Panc1 (cell line): ENCODE measurements around the gene APOBEC3G. TPM values are rescaled to one million over a fixed set of nuclear protein-coding genes. Genes with fewer than 3 reads are reported as not detected.

Source experiments
- ATAC-seq: fragments of 200-7000 bp; cut with Tn5 transposase; 2 replicates; pipeline ENCODE4 v1.9.1; 2020; ENCODE audit warnings: mild to moderate bottlenecking, moderate library complexity
- BruUV-seq: library from RNA; stranded (reverse); fragments of 400-500 nt; replicated peaks from 2 replicates; lab custom pipeline; 2021; lab: Mats Ljungman, UMichigan
- CTCF ChIA-PET: fragments of 300-600 bp; sonication (Branson Sonifier 250); formaldehyde crosslinking; loops from one replicate; lab custom pipeline; 2022; ENCODE audit warnings: antibody characterized with exemption; lab: Charles Lee
- POLR2A ChIA-PET: fragments of 300-600 bp; sonication (Branson Sonifier 250); formaldehyde crosslinking; loops from one replicate; lab custom pipeline; 2022; ENCODE audit warnings: antibody characterized with exemption; lab: Charles Lee
- DNase-seq: peaks from one replicate; pipeline ENCODE4 v3.0.0-alpha.2; 2010; ENCODE audit warnings: low read depth, low spot score
- H3K27ac ChIP-seq: 2 replicates; pipeline ENCODE4 v1.5.1; 2011; ENCODE audit warnings: mild to moderate bottlenecking, low read length, inconsistent platforms
- H3K27me3 ChIP-seq: fragments of 200-500 bp; sonication (Bioruptor generic); 2 replicates; pipeline ENCODE4 v1.6.0; 2014; ENCODE audit warnings: low read length, inconsistent platforms; ENCODE audit not compliant: control insufficient read depth, insufficient read depth
- H3K36me3 ChIP-seq: fragments of 200-500 bp; sonication (Bioruptor generic); 2 replicates; pipeline ENCODE4 v1.5.1; 2014; ENCODE audit warnings: inconsistent platforms, mild to moderate bottlenecking, low read length, moderate library complexity; ENCODE audit not compliant: control insufficient read depth, insufficient read depth
- H3K4me1 ChIP-seq: 2 replicates; pipeline ENCODE4 v1.5.1; 2011; ENCODE audit warnings: inconsistent platforms, mild to moderate bottlenecking, low read length, moderate library complexity; ENCODE audit not compliant: control insufficient read depth, insufficient read depth
- H3K4me3 ChIP-seq, 2 experiments: 2 replicates each; pipeline ENCODE4 v1.5.1; 2011 to 2012; ENCODE audit warnings: low read depth in 2 of 2, low read length in 2 of 2, mild to moderate bottlenecking in 2 of 2, inconsistent platforms in 1 of 2, moderate library complexity in 1 of 2
- H3K9me3 ChIP-seq: fragments of 200-500 bp; sonication (Bioruptor generic); 2 replicates; pipeline ENCODE4 v1.5.1; 2014; ENCODE audit warnings: low read depth, mild to moderate bottlenecking, inconsistent platforms, low read length, moderate library complexity; ENCODE audit not compliant: control insufficient read depth, insufficient read depth
- POLR2AphosphoS5 ChIP-seq: IDR thresholded peaks from 2 replicates; pipeline ENCODE4 v1.6.1; 2012; ENCODE audit warnings: mild to moderate bottlenecking, low read depth, low read length, moderate library complexity
- SIN3A ChIP-seq: IDR thresholded peaks from 2 replicates; pipeline ENCODE4 v1.6.1; 2012; ENCODE audit warnings: low read depth, mild to moderate bottlenecking, low read length, moderate library complexity, borderline replicate concordance; ENCODE audit not compliant: insufficient read depth
- TCF7L2 ChIP-seq: IDR thresholded peaks from 2 replicates; pipeline ENCODE4 v1.6.1; 2011; ENCODE audit warnings: mild to moderate bottlenecking, low read depth, low read length, inconsistent platforms
- in situ Hi-C: cut with HindIII; loops from 2 replicates; pipeline ENCODE4 v1.10.0; 2016; ENCODE audit warnings: low sequenced_read_pairs, low pct_unique_long_range_greater_than_20kb
- intact Hi-C: fragments of 100-400 bp; cut with micrococcal nuclease; formaldehyde crosslinking; loops from one replicate; pipeline ENCODE4 v1.10.0; 2022; ENCODE audit not compliant: unreplicated experiment
- total RNA-seq: library from RNA; stranded (reverse); gene quantifications from one replicate; pipeline ENCODE4 v1.2.1, GENCODE V29; 2021; ENCODE audit not compliant: unreplicated experiment
- TF ChIP-seq, protein P1 (sequence below): fragments of 450-650 bp; IDR thresholded peaks from 2 replicates; pipeline ENCODE4 v1.5.1; 2017; ENCODE audit warnings: mild to moderate bottlenecking
- TF ChIP-seq, protein P2 (sequence below), 2 experiments: IDR thresholded peaks; 2 replicates each; pipeline ENCODE4 v1.6.1; 2011 to 2012; ENCODE audit warnings: low read depth in 2 of 2, control low read depth in 1 of 2, low read length in 1 of 2, mild to moderate bottlenecking in 1 of 2, moderate library complexity in 1 of 2; ENCODE audit not compliant: insufficient read depth in 1 of 2

APOBEC3G gene
- total RNA-seq, 1 experiment from 2014 or later, result 4.8 TPM

DNA sequence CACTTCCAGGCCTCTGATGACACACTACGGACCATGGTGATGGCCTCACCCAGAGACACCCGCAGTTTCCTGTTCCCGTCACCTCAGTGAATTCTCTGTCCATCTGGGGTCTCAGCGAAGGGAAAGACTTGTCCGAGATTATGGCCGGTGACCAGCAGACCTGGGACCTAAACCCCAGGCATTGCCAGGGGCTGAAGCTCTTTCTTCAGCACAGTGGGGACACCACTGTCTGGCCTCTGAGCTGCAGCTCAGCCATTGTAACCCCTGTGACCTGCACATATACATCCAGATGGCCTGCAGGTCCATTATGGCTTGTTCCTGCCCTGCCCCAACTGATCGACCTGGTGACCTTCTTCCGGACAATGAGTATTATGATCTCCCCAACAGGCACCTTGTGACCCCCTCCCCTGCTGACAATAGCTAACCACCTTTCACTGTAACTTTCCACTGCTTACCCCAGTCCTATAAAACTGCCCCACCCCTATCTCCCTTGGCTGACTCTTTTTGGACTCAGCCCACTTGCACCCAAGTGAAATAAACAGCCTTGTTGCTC is 53.2 kb downstream of the APOBEC3G start:
- CTCF ChIA-PET, result no interaction called here
- H3K27ac ChIP-seq, result no peak overlapping the region
- H3K4me1 ChIP-seq, result peaks cover 7% of the 10 kb centered on the region; the same call in 1 of the 2 replicates
- in situ Hi-C loops (no loop called here), intact Hi-C loops (no loop called here)
- no peaks in the 10 kb centered on the region for H3K9me3 ChIP-seq
- H3K36me3 ChIP-seq, result no peaks in the 10 kb centered on the region
- no TSS peak for BruUV-seq
- no peaks in the 10 kb centered on the region for H3K27me3 ChIP-seq
- TF ChIP-seq, protein P1, sequence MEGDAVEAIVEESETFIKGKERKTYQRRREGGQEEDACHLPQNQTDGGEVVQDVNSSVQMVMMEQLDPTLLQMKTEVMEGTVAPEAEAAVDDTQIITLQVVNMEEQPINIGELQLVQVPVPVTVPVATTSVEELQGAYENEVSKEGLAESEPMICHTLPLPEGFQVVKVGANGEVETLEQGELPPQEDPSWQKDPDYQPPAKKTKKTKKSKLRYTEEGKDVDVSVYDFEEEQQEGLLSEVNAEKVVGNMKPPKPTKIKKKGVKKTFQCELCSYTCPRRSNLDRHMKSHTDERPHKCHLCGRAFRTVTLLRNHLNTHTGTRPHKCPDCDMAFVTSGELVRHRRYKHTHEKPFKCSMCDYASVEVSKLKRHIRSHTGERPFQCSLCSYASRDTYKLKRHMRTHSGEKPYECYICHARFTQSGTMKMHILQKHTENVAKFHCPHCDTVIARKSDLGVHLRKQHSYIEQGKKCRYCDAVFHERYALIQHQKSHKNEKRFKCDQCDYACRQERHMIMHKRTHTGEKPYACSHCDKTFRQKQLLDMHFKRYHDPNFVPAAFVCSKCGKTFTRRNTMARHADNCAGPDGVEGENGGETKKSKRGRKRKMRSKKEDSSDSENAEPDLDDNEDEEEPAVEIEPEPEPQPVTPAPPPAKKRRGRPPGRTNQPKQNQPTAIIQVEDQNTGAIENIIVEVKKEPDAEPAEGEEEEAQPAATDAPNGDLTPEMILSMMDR, result no peak
- TF ChIP-seq, protein P2, sequence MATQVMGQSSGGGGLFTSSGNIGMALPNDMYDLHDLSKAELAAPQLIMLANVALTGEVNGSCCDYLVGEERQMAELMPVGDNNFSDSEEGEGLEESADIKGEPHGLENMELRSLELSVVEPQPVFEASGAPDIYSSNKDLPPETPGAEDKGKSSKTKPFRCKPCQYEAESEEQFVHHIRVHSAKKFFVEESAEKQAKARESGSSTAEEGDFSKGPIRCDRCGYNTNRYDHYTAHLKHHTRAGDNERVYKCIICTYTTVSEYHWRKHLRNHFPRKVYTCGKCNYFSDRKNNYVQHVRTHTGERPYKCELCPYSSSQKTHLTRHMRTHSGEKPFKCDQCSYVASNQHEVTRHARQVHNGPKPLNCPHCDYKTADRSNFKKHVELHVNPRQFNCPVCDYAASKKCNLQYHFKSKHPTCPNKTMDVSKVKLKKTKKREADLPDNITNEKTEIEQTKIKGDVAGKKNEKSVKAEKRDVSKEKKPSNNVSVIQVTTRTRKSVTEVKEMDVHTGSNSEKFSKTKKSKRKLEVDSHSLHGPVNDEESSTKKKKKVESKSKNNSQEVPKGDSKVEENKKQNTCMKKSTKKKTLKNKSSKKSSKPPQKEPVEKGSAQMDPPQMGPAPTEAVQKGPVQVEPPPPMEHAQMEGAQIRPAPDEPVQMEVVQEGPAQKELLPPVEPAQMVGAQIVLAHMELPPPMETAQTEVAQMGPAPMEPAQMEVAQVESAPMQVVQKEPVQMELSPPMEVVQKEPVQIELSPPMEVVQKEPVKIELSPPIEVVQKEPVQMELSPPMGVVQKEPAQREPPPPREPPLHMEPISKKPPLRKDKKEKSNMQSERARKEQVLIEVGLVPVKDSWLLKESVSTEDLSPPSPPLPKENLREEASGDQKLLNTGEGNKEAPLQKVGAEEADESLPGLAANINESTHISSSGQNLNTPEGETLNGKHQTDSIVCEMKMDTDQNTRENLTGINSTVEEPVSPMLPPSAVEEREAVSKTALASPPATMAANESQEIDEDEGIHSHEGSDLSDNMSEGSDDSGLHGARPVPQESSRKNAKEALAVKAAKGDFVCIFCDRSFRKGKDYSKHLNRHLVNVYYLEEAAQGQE (IDR thresholded peaks at IDR 0.05; ENCODE audit: insufficient read depth in 1 of 2, low read depth in 2 of 2, low read length in 1 of 2), result no peak
- no peak for TF ChIP-seq SIN3A
- TF ChIP-seq POLR2AphosphoS5, result no peak
- no peak for TF ChIP-seq TCF7L2
- no peak overlapping the region for H3K4me3 ChIP-seq
- ATAC-seq (no peak), DNase-seq (no peak)
- POLR2A ChIA-PET, result no interaction called here

DNA sequence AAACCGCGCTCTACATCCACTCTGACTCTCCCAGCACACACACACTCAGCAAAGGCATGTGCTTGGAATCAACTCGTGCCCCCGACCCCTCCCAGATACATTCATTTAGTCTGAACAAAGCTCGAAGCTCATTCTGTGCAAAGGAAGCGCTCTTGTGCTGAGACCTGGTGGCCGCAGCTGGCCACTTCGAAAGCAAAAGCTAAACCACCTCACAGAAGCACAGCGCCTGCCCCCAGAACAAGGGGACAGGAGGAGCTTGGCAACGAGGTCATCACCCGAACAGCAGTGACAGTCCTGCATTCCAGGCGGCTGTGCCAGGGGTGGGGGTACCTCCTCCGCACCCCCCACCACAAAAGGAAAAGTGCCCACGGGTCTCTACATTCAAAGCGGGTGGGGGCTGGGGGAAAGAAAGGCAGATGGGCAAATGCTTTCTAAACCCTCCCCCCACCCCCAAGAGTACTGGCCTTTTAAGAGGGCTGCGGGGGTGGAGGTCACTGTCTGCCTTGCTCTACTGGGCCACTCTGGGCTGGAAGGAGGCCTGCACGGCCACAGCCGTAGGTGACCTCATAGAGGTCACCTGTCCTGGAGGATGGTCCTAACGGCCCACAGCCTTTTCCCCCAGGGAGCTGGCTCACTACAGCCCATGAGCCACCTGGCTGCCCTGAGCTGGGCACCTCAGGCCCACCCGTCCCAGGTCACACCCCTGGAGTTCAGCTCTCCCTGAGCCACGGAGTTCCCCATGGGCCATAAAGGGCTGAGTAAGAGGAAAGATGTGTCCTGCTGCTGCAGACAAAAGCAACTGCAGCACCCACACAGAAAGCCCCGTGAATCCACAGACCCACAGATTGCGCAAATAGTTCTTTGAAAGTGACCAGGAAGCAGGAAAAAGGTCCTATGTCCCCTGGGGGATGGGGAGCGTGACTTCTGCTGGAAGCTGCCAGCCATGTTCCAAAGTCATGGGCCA is 54.1 kb downstream of the APOBEC3G start:
- Histone ChIP-seq H3K4me1 (peaks cover 7% of the 10 kb centered on the region; the same call in 1 of the 2 replicates), H3K4me3 (no peak overlapping the region), H3K27ac (no peak overlapping the region), H3K9me3 (no peaks in the 10 kb centered on the region), H3K27me3 (no peaks in the 10 kb centered on the region), H3K36me3 (no peaks in the 10 kb centered on the region)
- intact Hi-C loops (no loop called here), in situ Hi-C loops (no loop called here)
- POLR2A ChIA-PET, result no interaction called here
- DNase-seq (no peak), ATAC-seq (no peak)
- TF ChIP-seq, protein P2 (IDR thresholded peaks at IDR 0.05; ENCODE audit: insufficient read depth in 1 of 2, low read depth in 2 of 2, low read length in 1 of 2), result no peak
- no peak for TF ChIP-seq POLR2AphosphoS5
- TF ChIP-seq, protein P1, result no peak
- no peak for TF ChIP-seq SIN3A
- no peak for TF ChIP-seq TCF7L2
- CTCF ChIA-PET, result interaction anchor here (0.7 kb wide), 1 partner anchor 87 kb away, joined by 4 read pairs; no protein-coding TSS in a partner anchor
- BruUV-seq, result TSS peak; percentile 50
